ENCODE results near the gene NR2F2.

DNA sequence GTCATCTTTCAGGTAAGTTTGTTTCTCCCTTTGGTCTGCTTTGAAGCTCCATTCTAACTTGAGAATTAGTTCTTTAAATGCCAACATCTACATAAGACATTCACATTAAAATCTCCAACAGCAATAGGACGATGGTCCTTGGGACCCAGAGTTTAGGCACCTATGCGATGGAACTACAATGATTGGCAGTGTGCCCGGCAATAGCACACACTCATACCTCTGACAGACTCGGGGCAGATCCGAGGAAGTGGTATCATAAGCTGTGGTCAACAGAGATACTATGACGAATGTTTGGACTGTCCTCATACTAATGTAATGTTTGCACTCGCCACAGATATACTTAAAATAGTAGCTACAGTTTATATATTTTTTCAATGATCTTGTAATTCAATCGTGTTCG is 34.2 kb upstream of the NR2F2 start:
- TF ChIP-seq, protein P1, sequence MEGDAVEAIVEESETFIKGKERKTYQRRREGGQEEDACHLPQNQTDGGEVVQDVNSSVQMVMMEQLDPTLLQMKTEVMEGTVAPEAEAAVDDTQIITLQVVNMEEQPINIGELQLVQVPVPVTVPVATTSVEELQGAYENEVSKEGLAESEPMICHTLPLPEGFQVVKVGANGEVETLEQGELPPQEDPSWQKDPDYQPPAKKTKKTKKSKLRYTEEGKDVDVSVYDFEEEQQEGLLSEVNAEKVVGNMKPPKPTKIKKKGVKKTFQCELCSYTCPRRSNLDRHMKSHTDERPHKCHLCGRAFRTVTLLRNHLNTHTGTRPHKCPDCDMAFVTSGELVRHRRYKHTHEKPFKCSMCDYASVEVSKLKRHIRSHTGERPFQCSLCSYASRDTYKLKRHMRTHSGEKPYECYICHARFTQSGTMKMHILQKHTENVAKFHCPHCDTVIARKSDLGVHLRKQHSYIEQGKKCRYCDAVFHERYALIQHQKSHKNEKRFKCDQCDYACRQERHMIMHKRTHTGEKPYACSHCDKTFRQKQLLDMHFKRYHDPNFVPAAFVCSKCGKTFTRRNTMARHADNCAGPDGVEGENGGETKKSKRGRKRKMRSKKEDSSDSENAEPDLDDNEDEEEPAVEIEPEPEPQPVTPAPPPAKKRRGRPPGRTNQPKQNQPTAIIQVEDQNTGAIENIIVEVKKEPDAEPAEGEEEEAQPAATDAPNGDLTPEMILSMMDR (IDR thresholded peaks at IDR 0.05): no peak
- TF ChIP-seq POLR2A (IDR thresholded peaks at IDR 0.05): no peak
